K562 (cell line): Measurements from ENCODE around the gene MYRIP. TPM values are rescaled to one million over a fixed set of nuclear protein-coding genes. Genes with fewer than 3 reads are reported as not detected.

Experiments used
- BCOR ChIP-seq: fragments of 450-650 bp; IDR thresholded peaks from 2 replicates; pipeline ENCODE4 v1.6.1; 2016
- CBFA2T2 ChIP-seq: fragments of 450-650 bp; conservative IDR thresholded peaks from 2 replicates; pipeline ENCODE4 v1.6.1; 2017; ENCODE audit warnings: mild to moderate bottlenecking
- CEBPB ChIP-seq: fragments of 450-650 bp; IDR thresholded peaks from 2 replicates; pipeline ENCODE4 v1.6.1; 2016; ENCODE audit warnings: missing genetic modification characterization, missing compliant biosample characterization
- FOXK1 ChIP-seq: sonication (generic); formaldehyde crosslinking; IDR thresholded peaks from 2 replicates; pipeline ENCODE4 v1.8.0; 2022; ENCODE audit warnings: missing genetic modification reagents, mild to moderate bottlenecking, borderline replicate concordance
- MEF2A ChIP-seq: IDR thresholded peaks from 2 replicates; pipeline ENCODE4 v1.6.1; 2011; ENCODE audit warnings: low read depth, mild to moderate bottlenecking, low read length, moderate library complexity; ENCODE audit not compliant: control insufficient read depth
- MYC ChIP-seq, 2 experiments: fragments of 250-450 bp in 1 of 2; sonication (Bioruptor Pico) in 1 of 2; IDR thresholded peaks; 2 replicates each; pipeline versions ENCODE4 v1.5.1 to v1.6.1; 2012 to 2021; ENCODE audit warnings: low read depth in 2 of 2, borderline replicate concordance in 1 of 2, improper control_type of control experiment in 1 of 2, low read length in 1 of 2, mild to moderate bottlenecking in 1 of 2, moderate library complexity in 1 of 2
- NCOA6 ChIP-seq: fragments of 450-650 bp; IDR thresholded peaks from 2 replicates; pipeline ENCODE4 v1.6.1; 2017; ENCODE audit warnings: mild to moderate bottlenecking
- NRF1 ChIP-seq, 2 experiments: fragments of 450-650 bp; IDR thresholded peaks in 1 of 2; conservative IDR thresholded peaks in 1 of 2; 2 replicates each; pipeline ENCODE4 v1.6.1; 2014; ENCODE audit warnings: mild to moderate bottlenecking in 2 of 2
- RBBP5 ChIP-seq: fragments of 200-600 bp; sonication (generic); IDR thresholded peaks from 2 replicates; pipeline ENCODE4 v1.6.1; 2012; ENCODE audit warnings: borderline replicate concordance, mild to moderate bottlenecking, low read length, control low read depth, inconsistent platforms; ENCODE audit not compliant: insufficient read depth, poor library complexity, severe bottlenecking
- RFX1 ChIP-seq: fragments of 450-650 bp; IDR thresholded peaks from 2 replicates; pipeline ENCODE4 v1.6.1; 2016; ENCODE audit warnings: mild to moderate bottlenecking, moderate library complexity
- RREB1 ChIP-seq: fragments of 250-450 bp; sonication (Bioruptor Pico); IDR thresholded peaks from 2 replicates; pipeline ENCODE4 v1.4.0; 2020
- SAP30 ChIP-seq: fragments of 200-600 bp; sonication (generic); IDR thresholded peaks from 2 replicates; pipeline ENCODE4 v1.6.1; 2012; ENCODE audit warnings: borderline replicate concordance, low read depth, mild to moderate bottlenecking, moderate library complexity, low read length, control low read depth, inconsistent platforms; ENCODE audit not compliant: insufficient read depth, poor library complexity, severe bottlenecking
- SLC30A9 ChIP-seq: fragments of 250-450 bp; sonication (Bioruptor Pico); IDR thresholded peaks from 2 replicates; pipeline ENCODE4 v1.8.0; 2022; ENCODE audit warnings: mild to moderate bottlenecking, moderate library complexity
- TAF7 ChIP-seq: fragments of 450-650 bp; IDR thresholded peaks from 2 replicates; pipeline ENCODE4 v1.6.1; 2016; ENCODE audit warnings: missing genetic modification characterization, missing compliant biosample characterization
- TGIF2 ChIP-seq: sonication (generic); formaldehyde crosslinking; IDR thresholded peaks from 2 replicates; pipeline ENCODE4 v1.8.1; 2022; ENCODE audit warnings: mild to moderate bottlenecking, missing genetic modification reagents, moderate library complexity
- TOE1 ChIP-seq, 2 experiments: fragments of 450-650 bp in 1 of 2; sonication (generic) in 1 of 2; formaldehyde crosslinking in 1 of 2; IDR thresholded peaks; 2 replicates each; pipeline versions ENCODE4 v1.7.1 to v1.8.0; 2016 to 2022; ENCODE audit warnings: borderline replicate concordance in 2 of 2, mild to moderate bottlenecking in 2 of 2, antibody characterized with exemption in 1 of 2, inconsistent platforms in 1 of 2, low read depth in 1 of 2, missing genetic modification reagents in 1 of 2, moderate library complexity in 1 of 2
- ZNF133 ChIP-seq: fragments of 250-450 bp; sonication (Bioruptor Pico); IDR thresholded peaks from 2 replicates; pipeline ENCODE4 v1.4.0; 2020; ENCODE audit warnings: mild to moderate bottlenecking
- ZNF232 ChIP-seq: sonication (generic); formaldehyde crosslinking; IDR thresholded peaks from 2 replicates; pipeline ENCODE4 v1.8.0; 2022; ENCODE audit warnings: mild to moderate bottlenecking, missing genetic modification reagents
- ZNF311 ChIP-seq: fragments of 250-450 bp; sonication (Bioruptor Pico); IDR thresholded peaks from 2 replicates; pipeline ENCODE4 v1.4.0; 2020; ENCODE audit warnings: mild to moderate bottlenecking, moderate library complexity
- ZNF324 ChIP-seq: fragments of 250-450 bp; sonication (Bioruptor Pico); IDR thresholded peaks from 2 replicates; pipeline ENCODE4 v1.4.0; 2020; ENCODE audit warnings: mild to moderate bottlenecking
- ZNF740 ChIP-seq, 3 experiments: fragments of 200-800 bp in 1 of 3; sonication (Bioruptor generic) in 1 of 3; sonication (generic) in 1 of 3; formaldehyde crosslinking in 1 of 3; IDR thresholded peaks; 2 replicates each; pipeline versions ENCODE4 v1.6.1 to v1.8.0; 2016 to 2022; ENCODE audit warnings: mild to moderate bottlenecking in 2 of 3, missing compliant biosample characterization in 2 of 3, missing genetic modification characterization in 2 of 3, missing genetic modification reagents in 1 of 3
- polyA plus RNA-seq, 8 experiments: library from polyadenylated mRNA; depleted of rRNA in 4 of 8; stranded (reverse) in 5 of 8; unstranded in 3 of 8; fragments of >200 nt; fragmentation: Nextera tagmentation in 2 of 8; fragmentation: Illumina TruSeq in 1 of 8; extraction: Ambion mirVana in 2 of 8; extraction: Trizol in 1 of 8; gene quantifications; 2 replicates each; pipeline versions ENCODE4 v1.2.1 to v1.2.3, GENCODE V29; 2011 to 2014; ENCODE audit warnings: inconsistent platforms in 1 of 8, missing spikeins in 1 of 8
- total RNA-seq, 7 experiments: library from RNA; depleted of rRNA in 6 of 7; stranded (reverse); fragments of >200 nt in 6 of 7; fragmentation: Illumina TruSeq in 2 of 7; extraction: Trizol in 2 of 7; gene quantifications; 2 replicates each; pipeline versions ENCODE4 v1.2.1 to v1.2.3, GENCODE V29; 2011 to 2021; ENCODE audit warnings: low replicate concordance in 1 of 7

Gene MYRIP
- total and polyA plus RNA-seq, 9 of the 15 experiments (the other 6 are each of a cell fraction or from before 2014, with no cell fraction given) = 0.03 to 0.12 TPM; not detected in 7

- TF ChIP-seq NRF1 (conservative IDR thresholded peaks at IDR 0.05 in 1 of 2, IDR thresholded peaks at IDR 0.05 in 1 of 2) (no peak), ZNF311 (CRISPR knock-in tag) (peak; percentile 19; the same call in 1 of the 2 replicates), TOE1 (IDR thresholded peaks at IDR 0.05; ENCODE audit: borderline replicate concordance) (0 out of 2 replicates have a peak, but pooled peaks have one; percentile 41), TOE1 (CRISPR knock-in tag; IDR thresholded peaks at IDR 0.05; ENCODE audit: borderline replicate concordance, low read depth) (no peak), ZNF232 (0 out of 2 replicates have a peak, but pooled peaks have one; percentile 41), SAP30 (no peak), CEBPB (peak; percentile 95), FOXK1 (CRISPR knock-in tag) (no peak), RBBP5 (no peak), RREB1 (peak; percentile 71; the same call in 1 of the 2 replicates), ZNF324 (no peak), SLC30A9 (CRISPR knock-in tag) (no peak), TAF7 (tag) (peak; percentile 99), ZNF133 (CRISPR knock-in tag) (no peak), BCOR (peak; percentile 16; the same call in 1 of the 2 replicates), CBFA2T2 (no peak), ZNF740 (CRISPR knock-in tag; IDR thresholded peaks at IDR 0.05) (no peak), ZNF740 (tag; IDR thresholded peaks at IDR 0.05) (no peak), MYC (IDR thresholded peaks at IDR 0.05; ENCODE audit: low read depth, low read length) (no peak), MYC (CRISPR knock-in tag; IDR thresholded peaks at IDR 0.05; ENCODE audit: borderline replicate concordance, low read depth) (no peak), RFX1 (peak; percentile 58), NCOA6 (0 out of 2 replicates have a peak, but pooled peaks have one; percentile 43), TGIF2 (CRISPR knock-in tag) (no peak), MEF2A (no peak)
Observed at GRCh38 chr3:40299721-40300335, 490.4 kb downstream of the MYRIP start (continued).
